ENCODE data around the gene EIF3F.

The EIF3F gene

GRCh38 chr11:7994581-7995278, 7.6 kb downstream of the EIF3F start:
- H3K9me3 ChIP-seq (ENCODE audit: control insufficient read depth, low read length): no peaks in the 10 kb centered on the region
- peaks cover 2% of the 10 kb centered on the region for H3K4me1 ChIP-seq (ENCODE audit: control insufficient read depth, insufficient read depth, low read length, poor library complexity, severe bottlenecking)
- H3K27ac ChIP-seq (ENCODE audit: low read depth, low read length, severe bottlenecking): no peak overlapping the region
- WGBS, 2 experiments (ENCODE audit: insufficient coverage in 2 of 2): 96 to 97% methylated on average over 4 to 5 of the region's 6 CpGs
- H3K36me3 ChIP-seq (ENCODE audit: control insufficient read depth, insufficient read depth, low read length): peaks cover 91% of the 10 kb centered on the region
- H3K4me3 ChIP-seq (ENCODE audit: extremely low read depth, insufficient read depth, low read length, poor library complexity, severe bottlenecking): no peak overlapping the region

- 92 to 94% methylated on average over 7 to 8 of the region's 10 CpGs for WGBS, 2 experiments (ENCODE audit: insufficient coverage in 2 of 2)
- Histone ChIP-seq H3K4me3 (ENCODE audit: extremely low read depth, insufficient read depth, low read length, poor library complexity, severe bottlenecking) (no peak overlapping the region), H3K36me3 (ENCODE audit: control insufficient read depth, insufficient read depth, low read length) (peaks cover 51% of the 10 kb centered on the region)
Measured at GRCh38 chr11:7999795-8000194, 12.7 kb downstream of the EIF3F start.

GRCh38 chr11:8000390-8000789, 13.3 kb downstream of the EIF3F start:
- no peaks in the 10 kb centered on the region for H3K4me1 ChIP-seq (ENCODE audit: control insufficient read depth, insufficient read depth, low read length, poor library complexity, severe bottlenecking)
- whole genome bisulfite sequencing, 2 experiments (ENCODE audit: insufficient coverage in 2 of 2): 71 to 85% methylated on average over 2 to 4 of the region's 5 CpGs
- no peaks in the 10 kb centered on the region for H3K9me3 ChIP-seq (ENCODE audit: control insufficient read depth, low read length)
- H3K4me3 ChIP-seq (ENCODE audit: extremely low read depth, insufficient read depth, low read length, poor library complexity, severe bottlenecking): no peak overlapping the region
- H3K36me3 ChIP-seq (ENCODE audit: control insufficient read depth, insufficient read depth, low read length): peaks cover 45% of the 10 kb centered on the region
- H3K27ac ChIP-seq (ENCODE audit: low read depth, low read length, severe bottlenecking): no peak overlapping the region

More at GRCh38 chr11:7999795-8000194, 12.7 kb downstream of the EIF3F start:
- no peak overlapping the region for H3K27ac ChIP-seq (ENCODE audit: low read depth, low read length, severe bottlenecking)
- no peaks in the 10 kb centered on the region for H3K9me3 ChIP-seq (ENCODE audit: control insufficient read depth, low read length)
- no peaks in the 10 kb centered on the region for H3K4me1 ChIP-seq (ENCODE audit: control insufficient read depth, insufficient read depth, low read length, poor library complexity, severe bottlenecking)

GRCh38 chr11:8002676-8003075, 15.5 kb downstream of the EIF3F start:
- Histone ChIP-seq H3K36me3 (ENCODE audit: control insufficient read depth, insufficient read depth, low read length) (peaks cover 23% of the 10 kb centered on the region), H3K9me3 (ENCODE audit: control insufficient read depth, low read length) (no peaks in the 10 kb centered on the region), H3K4me3 (ENCODE audit: extremely low read depth, insufficient read depth, low read length, poor library complexity, severe bottlenecking) (no peak overlapping the region), H3K4me1 (ENCODE audit: control insufficient read depth, insufficient read depth, low read length, poor library complexity, severe bottlenecking) (no peaks in the 10 kb centered on the region), H3K27ac (ENCODE audit: low read depth, low read length, severe bottlenecking) (no peak overlapping the region)
- WGBS, 2 experiments (ENCODE audit: insufficient coverage in 2 of 2): 82 to 100% methylated on average over 1 of the region's 1 CpG

- no peaks in the 10 kb centered on the region for H3K9me3 ChIP-seq (ENCODE audit: control insufficient read depth, low read length)
- 85 to 91% methylated on average over 5 to 6 of the region's 7 CpGs for WGBS, 2 experiments (ENCODE audit: insufficient coverage in 2 of 2)
Measured at GRCh38 chr11:8003187-8003586, 16.1 kb downstream of the EIF3F start.

GRCh38 chr11:8004008-8004407, 16.9 kb downstream of the EIF3F start:
- H3K27ac ChIP-seq (ENCODE audit: low read depth, low read length, severe bottlenecking): no peak overlapping the region
- H3K9me3 ChIP-seq (ENCODE audit: control insufficient read depth, low read length): no peaks in the 10 kb centered on the region
- peaks cover 10% of the 10 kb centered on the region for H3K36me3 ChIP-seq (ENCODE audit: control insufficient read depth, insufficient read depth, low read length)
- 71 to 100% methylated on average over 1 of the region's 2 CpGs for WGBS, 2 experiments (ENCODE audit: insufficient coverage in 2 of 2)
- no peaks in the 10 kb centered on the region for H3K4me1 ChIP-seq (ENCODE audit: control insufficient read depth, insufficient read depth, low read length, poor library complexity, severe bottlenecking)
- no peak overlapping the region for H3K4me3 ChIP-seq (ENCODE audit: extremely low read depth, insufficient read depth, low read length, poor library complexity, severe bottlenecking)

More at GRCh38 chr11:8003187-8003586, 16.1 kb downstream of the EIF3F start:
- H3K4me3 ChIP-seq (ENCODE audit: extremely low read depth, insufficient read depth, low read length, poor library complexity, severe bottlenecking): no peak overlapping the region
- H3K27ac ChIP-seq (ENCODE audit: low read depth, low read length, severe bottlenecking): no peak overlapping the region
- no peaks in the 10 kb centered on the region for H3K4me1 ChIP-seq (ENCODE audit: control insufficient read depth, insufficient read depth, low read length, poor library complexity, severe bottlenecking)
- H3K36me3 ChIP-seq (ENCODE audit: control insufficient read depth, insufficient read depth, low read length): peaks cover 18% of the 10 kb centered on the region

GRCh38 chr11:8005556-8005955, 18.4 kb downstream of the EIF3F start:
- H3K4me3 ChIP-seq (ENCODE audit: extremely low read depth, insufficient read depth, low read length, poor library complexity, severe bottlenecking): no peak overlapping the region
- H3K36me3 ChIP-seq (ENCODE audit: control insufficient read depth, insufficient read depth, low read length): no peaks in the 10 kb centered on the region
- H3K4me1 ChIP-seq (ENCODE audit: control insufficient read depth, insufficient read depth, low read length, poor library complexity, severe bottlenecking): no peaks in the 10 kb centered on the region
- H3K27ac ChIP-seq (ENCODE audit: low read depth, low read length, severe bottlenecking): no peak overlapping the region
- no peaks in the 10 kb centered on the region for H3K9me3 ChIP-seq (ENCODE audit: control insufficient read depth, low read length)

GRCh38 chr11:8006349-8006977, 19.3 kb downstream of the EIF3F start:
- Histone ChIP-seq H3K27ac (ENCODE audit: low read depth, low read length, severe bottlenecking) (no peak overlapping the region), H3K9me3 (ENCODE audit: control insufficient read depth, low read length) (no peaks in the 10 kb centered on the region), H3K4me3 (ENCODE audit: extremely low read depth, insufficient read depth, low read length, poor library complexity, severe bottlenecking) (no peak overlapping the region), H3K36me3 (ENCODE audit: control insufficient read depth, insufficient read depth, low read length) (no peaks in the 10 kb centered on the region), H3K4me1 (ENCODE audit: control insufficient read depth, insufficient read depth, low read length, poor library complexity, severe bottlenecking) (no peaks in the 10 kb centered on the region)

- Histone ChIP-seq H3K4me1 (ENCODE audit: control insufficient read depth, insufficient read depth, low read length, poor library complexity, severe bottlenecking) (no peaks in the 10 kb centered on the region), H3K9me3 (ENCODE audit: control insufficient read depth, low read length) (no peaks in the 10 kb centered on the region), H3K27ac (ENCODE audit: low read depth, low read length, severe bottlenecking) (no peak overlapping the region), H3K4me3 (ENCODE audit: extremely low read depth, insufficient read depth, low read length, poor library complexity, severe bottlenecking) (no peak overlapping the region), H3K36me3 (ENCODE audit: control insufficient read depth, insufficient read depth, low read length) (no peaks in the 10 kb centered on the region)
- WGBS, 2 experiments (ENCODE audit: insufficient coverage in 2 of 2): 40% methylated on average over 1 of the region's 4 CpGs; no CpG with 5 or more reads in 1 of the 2 experiments
Measured at GRCh38 chr11:8008212-8008611, 21.1 kb downstream of the EIF3F start.

- H3K9me3 ChIP-seq (ENCODE audit: control insufficient read depth, low read length): no peaks in the 10 kb centered on the region
- H3K36me3 ChIP-seq (ENCODE audit: control insufficient read depth, insufficient read depth, low read length): no peaks in the 10 kb centered on the region
- H3K4me1 ChIP-seq (ENCODE audit: control insufficient read depth, insufficient read depth, low read length, poor library complexity, severe bottlenecking): no peaks in the 10 kb centered on the region
- no peak overlapping the region for H3K27ac ChIP-seq (ENCODE audit: low read depth, low read length, severe bottlenecking)
- 96% methylated on average over 3 of the region's 3 CpGs; no CpG with 5 or more reads in 1 of the 2 experiments for WGBS, 2 experiments (ENCODE audit: insufficient coverage in 2 of 2)
- no peak overlapping the region for H3K4me3 ChIP-seq (ENCODE audit: extremely low read depth, insufficient read depth, low read length, poor library complexity, severe bottlenecking)
Measured at GRCh38 chr11:8009856-8010255, 22.7 kb downstream of the EIF3F start.

GRCh38 chr11:8011371-8011770, 24.2 kb downstream of the EIF3F start:
- WGBS, 2 experiments (ENCODE audit: insufficient coverage in 2 of 2): 100% methylated on average over 1 of the region's 2 CpGs; no CpG with 5 or more reads in 1 of the 2 experiments
- no peaks in the 10 kb centered on the region for H3K9me3 ChIP-seq (ENCODE audit: control insufficient read depth, low read length)

More at GRCh38 chr11:8011371-8011770, 24.2 kb downstream of the EIF3F start:
- Histone ChIP-seq H3K27ac (ENCODE audit: low read depth, low read length, severe bottlenecking) (no peak overlapping the region), H3K4me3 (ENCODE audit: extremely low read depth, insufficient read depth, low read length, poor library complexity, severe bottlenecking) (no peak overlapping the region), H3K4me1 (ENCODE audit: control insufficient read depth, insufficient read depth, low read length, poor library complexity, severe bottlenecking) (no peaks in the 10 kb centered on the region), H3K36me3 (ENCODE audit: control insufficient read depth, insufficient read depth, low read length) (no peaks in the 10 kb centered on the region)

All from mesodermal cell (in vitro differentiated cells).